GM21447 (cell line): Measurements from ENCODE around the gene TMEM121.
"Not testable (repeated sequence)": the region's sequence is repeated elsewhere in the genome, so short reads cannot be mapped to it uniquely, and the experiment has no call there.

Experiments used
- ATAC-seq: cut with Tn5 transposase; IDR thresholded peaks from one replicate; pipeline ENCODE4 v1.9.1; 2021; ENCODE audit not compliant: unreplicated experiment

TMEM121 gene

GRCh38 chr14:105567164-105568103, 41.1 kb downstream of the TMEM121 start:
- ATAC-seq = not testable (repeated sequence)

- not testable (repeated sequence) for ATAC-seq
These were observed 41.9 kb downstream of the TMEM121 start for GRCh38 chr14:105568140-105568843.

DNA sequence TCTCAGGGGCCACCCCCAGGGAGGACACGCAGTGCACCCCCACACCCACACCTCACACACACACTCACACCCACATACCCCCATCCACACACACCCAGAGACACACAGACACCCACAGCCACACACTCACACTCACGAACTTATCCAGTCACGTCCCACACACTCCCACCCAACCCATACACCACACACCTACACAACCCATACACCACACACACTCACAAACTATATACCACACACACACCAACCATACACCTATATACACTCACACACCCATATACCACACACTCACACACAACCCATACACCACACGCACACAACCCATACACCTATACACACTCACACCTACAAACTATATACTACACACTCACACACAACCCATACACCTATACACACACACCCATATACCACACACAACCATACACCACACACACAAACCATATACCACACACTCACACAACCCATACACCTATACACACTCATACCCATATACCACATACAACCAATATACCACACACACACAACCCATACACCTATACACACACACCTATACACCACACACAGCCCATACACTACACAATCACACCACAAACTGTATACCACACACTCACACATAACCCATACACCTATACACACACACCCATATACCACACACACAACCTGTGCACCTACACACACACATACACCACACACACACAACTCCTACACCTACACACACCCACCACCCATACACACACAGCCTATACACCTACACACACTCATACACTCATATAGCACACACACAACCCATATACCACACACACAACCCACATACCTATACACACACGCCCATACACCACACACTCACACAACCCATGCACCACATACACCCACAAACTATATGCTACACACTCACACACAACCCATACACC, 42.7 kb downstream of the TMEM121 start:
- no peak for ATAC-seq

GRCh38 chr14:105570482-105570881, 44.1 kb downstream of the TMEM121 start:
- ATAC-seq = no peak

GRCh38 chr14:105571181-105571951, 45.0 kb downstream of the TMEM121 start:
- not testable (repeated sequence) for ATAC-seq

DNA sequence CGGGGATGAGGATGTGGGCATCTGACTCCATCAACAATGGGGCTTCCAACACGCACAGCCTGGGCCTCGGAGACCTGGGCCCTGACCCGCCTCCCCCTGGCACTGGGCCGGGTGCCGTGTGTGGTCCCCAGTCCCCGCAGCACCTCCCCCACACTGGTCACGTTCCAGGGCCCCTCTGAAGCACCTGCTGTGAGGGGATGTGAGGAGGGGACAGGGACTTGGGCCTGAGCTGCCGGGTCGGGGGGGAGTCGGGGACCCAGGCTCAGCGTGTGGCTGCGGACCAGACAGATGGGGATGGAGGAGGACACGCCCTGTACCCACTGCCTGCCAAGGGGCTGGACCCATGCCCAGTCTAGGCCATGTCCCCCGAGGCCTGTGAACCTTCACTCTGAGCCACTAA, 45.7 kb downstream of the TMEM121 start:
- ATAC-seq = not testable (repeated sequence)

- ATAC-seq = not testable (repeated sequence)
These were observed 47.5 kb downstream of the TMEM121 start for GRCh38 chr14:105573841-105574240.

DNA sequence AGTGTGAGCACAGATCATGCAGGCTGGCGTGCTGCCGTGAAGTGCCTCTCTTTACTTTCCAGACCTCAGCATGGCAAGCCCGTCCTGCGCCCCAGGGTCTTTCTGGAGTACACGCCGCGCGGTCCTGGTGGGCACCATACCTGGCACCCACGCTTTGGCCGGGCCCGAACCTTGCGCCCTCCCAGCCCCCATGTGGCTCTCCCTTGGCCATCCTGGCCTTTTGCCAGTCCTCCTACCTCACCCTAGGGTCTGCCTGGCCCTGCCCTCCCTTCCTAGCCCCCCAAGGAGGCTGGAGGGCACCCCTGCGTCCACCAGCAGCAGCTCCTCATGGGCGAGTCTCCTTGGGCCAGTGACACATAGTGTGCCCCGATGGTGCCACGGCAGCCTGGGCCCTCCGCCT, 48.0 kb downstream of the TMEM121 start:
- ATAC-seq = peak; percentile 3

GRCh38 chr14:105575016-105575700, 48.8 kb downstream of the TMEM121 start:
- peak; percentile 59 for ATAC-seq

DNA sequence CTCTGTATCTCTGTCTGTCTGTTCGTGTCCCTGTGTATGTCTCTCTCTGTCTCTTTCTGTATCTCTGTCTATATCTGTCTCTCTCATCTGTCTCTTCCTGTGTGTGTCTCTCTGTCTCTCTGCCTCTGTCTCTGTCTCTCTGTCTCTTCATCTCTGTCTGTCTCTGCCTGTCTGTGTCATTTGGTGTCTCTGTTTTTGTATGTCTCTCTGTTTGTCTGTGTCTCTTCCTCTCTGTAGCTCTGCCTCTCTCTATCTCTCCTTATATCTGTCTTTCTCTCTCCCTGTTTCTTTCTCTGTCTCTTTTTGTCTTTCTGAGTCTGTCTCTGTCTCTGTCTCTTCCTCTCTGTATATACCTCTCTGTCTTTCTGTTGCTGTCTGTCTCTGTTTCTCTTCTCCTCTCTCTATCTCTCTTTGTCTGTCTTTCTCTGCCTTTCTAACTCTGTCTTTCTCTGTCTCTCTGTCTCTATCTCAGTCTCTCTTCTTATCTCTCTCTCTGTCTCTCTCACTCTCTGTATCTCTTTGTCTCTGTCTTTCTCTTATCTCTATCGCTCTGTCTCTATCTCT, 50.2 kb downstream of the TMEM121 start:
- no peak for ATAC-seq

GRCh38 chr14:105577314-105577861, 51.0 kb downstream of the TMEM121 start:
- no peak for ATAC-seq

DNA sequence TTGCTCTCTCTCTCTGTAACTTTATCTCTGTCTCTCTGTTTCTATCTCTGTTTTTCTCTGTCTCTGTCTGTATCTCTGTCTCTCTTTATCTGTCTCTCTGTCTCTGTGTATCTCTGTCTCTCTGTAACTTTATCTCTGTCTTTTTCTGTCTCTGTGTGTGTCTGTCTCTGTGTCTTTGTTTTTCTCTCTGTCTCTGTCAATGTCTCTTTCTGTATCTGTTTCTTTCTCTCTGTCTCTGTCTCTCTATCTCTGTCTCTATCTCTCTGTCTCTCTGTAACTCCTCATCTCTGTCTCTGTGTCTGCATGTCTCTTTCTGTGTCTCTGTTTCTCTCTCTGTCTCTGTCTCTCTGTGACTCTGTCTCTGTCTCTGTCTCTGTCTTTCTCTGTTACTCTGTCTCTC, 51.7 kb downstream of the TMEM121 start:
- no peak for ATAC-seq

- not testable (repeated sequence) for ATAC-seq
These were observed 52.8 kb downstream of the TMEM121 start for GRCh38 chr14:105579221-105579620.
